ENCODE measurements around the gene NKAP. TPM values are rescaled to one million over a fixed set of nuclear protein-coding genes. Genes with fewer than 3 reads are reported as not detected.

Gene NKAP
- total and polyA plus RNA-seq, 2 experiments from 2014 or later = 4.8 to 10.4 TPM

DNA sequence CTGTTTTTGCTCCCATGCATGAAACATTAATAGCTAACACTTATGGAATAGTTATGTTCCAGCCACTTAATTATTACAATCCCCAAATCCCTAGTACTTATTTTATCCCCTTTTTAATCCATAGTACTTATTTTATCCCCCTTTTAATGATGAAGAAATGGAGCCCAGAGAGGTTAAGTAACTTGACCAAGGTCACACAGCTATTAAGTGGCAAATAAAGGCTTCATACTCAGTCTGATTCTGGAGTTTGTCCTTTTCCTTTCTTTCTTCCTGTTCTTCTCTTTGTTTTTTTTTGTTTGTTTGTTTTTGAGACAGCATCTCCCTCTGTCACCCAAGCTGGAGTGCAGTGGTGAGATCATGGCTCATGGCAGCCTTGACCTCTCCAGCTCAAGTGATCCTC is 2.2 kb downstream of the NKAP start (continued):
- TF ChIP-seq, protein P1, sequence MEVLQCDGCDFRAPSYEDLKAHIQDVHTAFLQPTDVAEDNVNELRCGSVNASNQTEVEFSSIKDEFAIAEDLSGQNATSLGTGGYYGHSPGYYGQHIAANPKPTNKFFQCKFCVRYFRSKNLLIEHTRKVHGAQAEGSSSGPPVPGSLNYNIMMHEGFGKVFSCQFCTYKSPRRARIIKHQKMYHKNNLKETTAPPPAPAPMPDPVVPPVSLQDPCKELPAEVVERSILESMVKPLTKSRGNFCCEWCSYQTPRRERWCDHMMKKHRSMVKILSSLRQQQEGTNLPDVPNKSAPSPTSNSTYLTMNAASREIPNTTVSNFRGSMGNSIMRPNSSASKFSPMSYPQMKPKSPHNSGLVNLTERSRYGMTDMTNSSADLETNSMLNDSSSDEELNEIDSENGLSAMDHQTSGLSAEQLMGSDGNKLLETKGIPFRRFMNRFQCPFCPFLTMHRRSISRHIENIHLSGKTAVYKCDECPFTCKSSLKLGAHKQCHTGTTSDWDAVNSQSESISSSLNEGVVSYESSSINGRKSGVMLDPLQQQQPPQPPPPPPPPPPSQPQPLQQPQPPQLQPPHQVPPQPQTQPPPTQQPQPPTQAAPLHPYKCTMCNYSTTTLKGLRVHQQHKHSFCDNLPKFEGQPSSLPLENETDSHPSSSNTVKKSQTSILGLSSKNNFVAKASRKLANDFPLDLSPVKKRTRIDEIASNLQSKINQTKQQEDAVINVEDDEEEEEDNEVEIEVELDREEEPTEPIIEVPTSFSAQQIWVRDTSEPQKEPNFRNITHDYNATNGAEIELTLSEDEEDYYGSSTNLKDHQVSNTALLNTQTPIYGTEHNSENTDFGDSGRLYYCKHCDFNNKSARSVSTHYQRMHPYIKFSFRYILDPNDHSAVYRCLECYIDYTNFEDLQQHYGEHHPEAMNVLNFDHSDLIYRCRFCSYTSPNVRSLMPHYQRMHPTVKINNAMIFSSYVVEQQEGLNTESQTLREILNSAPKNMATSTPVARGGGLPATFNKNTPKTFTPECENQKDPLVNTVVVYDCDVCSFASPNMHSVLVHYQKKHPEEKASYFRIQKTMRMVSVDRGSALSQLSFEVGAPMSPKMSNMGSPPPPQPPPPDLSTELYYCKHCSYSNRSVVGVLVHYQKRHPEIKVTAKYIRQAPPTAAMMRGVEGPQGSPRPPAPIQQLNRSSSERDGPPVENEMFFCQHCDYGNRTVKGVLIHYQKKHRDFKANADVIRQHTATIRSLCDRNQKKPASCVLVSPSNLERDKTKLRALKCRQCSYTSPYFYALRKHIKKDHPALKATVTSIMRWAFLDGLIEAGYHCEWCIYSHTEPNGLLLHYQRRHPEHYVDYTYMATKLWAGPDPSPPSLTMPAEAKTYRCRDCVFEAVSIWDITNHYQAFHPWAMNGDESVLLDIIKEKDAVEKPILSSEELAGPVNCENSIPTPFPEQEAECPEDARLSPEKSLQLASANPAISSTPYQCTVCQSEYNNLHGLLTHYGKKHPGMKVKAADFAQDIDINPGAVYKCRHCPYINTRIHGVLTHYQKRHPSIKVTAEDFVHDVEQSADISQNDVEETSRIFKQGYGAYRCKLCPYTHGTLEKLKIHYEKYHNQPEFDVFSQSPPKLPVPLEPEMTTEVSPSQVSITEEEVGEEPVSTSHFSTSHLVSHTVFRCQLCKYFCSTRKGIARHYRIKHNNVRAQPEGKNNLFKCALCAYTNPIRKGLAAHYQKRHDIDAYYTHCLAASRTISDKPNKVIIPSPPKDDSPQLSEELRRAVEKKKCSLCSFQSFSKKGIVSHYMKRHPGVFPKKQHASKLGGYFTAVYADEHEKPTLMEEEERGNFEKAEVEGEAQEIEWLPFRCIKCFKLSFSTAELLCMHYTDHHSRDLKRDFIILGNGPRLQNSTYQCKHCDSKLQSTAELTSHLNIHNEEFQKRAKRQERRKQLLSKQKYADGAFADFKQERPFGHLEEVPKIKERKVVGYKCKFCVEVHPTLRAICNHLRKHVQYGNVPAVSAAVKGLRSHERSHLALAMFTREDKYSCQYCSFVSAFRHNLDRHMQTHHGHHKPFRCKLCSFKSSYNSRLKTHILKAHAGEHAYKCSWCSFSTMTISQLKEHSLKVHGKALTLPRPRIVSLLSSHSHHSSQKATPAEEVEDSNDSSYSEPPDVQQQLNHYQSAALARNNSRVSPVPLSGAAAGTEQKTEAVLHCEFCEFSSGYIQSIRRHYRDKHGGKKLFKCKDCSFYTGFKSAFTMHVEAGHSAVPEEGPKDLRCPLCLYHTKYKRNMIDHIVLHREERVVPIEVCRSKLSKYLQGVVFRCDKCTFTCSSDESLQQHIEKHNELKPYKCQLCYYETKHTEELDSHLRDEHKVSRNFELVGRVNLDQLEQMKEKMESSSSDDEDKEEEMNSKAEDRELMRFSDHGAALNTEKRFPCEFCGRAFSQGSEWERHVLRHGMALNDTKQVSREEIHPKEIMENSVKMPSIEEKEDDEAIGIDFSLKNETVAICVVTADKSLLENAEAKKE (CRISPR knock-in tag; IDR thresholded peaks at IDR 0.05) = no peak
- TF ChIP-seq, protein P2, sequence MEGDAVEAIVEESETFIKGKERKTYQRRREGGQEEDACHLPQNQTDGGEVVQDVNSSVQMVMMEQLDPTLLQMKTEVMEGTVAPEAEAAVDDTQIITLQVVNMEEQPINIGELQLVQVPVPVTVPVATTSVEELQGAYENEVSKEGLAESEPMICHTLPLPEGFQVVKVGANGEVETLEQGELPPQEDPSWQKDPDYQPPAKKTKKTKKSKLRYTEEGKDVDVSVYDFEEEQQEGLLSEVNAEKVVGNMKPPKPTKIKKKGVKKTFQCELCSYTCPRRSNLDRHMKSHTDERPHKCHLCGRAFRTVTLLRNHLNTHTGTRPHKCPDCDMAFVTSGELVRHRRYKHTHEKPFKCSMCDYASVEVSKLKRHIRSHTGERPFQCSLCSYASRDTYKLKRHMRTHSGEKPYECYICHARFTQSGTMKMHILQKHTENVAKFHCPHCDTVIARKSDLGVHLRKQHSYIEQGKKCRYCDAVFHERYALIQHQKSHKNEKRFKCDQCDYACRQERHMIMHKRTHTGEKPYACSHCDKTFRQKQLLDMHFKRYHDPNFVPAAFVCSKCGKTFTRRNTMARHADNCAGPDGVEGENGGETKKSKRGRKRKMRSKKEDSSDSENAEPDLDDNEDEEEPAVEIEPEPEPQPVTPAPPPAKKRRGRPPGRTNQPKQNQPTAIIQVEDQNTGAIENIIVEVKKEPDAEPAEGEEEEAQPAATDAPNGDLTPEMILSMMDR (conservative IDR thresholded peaks at IDR 0.05; ENCODE audit: low read depth in 2 of 2) = no peak
- no peak for TF ChIP-seq POLR2AphosphoS5 (IDR thresholded peaks at IDR 0.05; ENCODE audit: low read depth)

DNA sequence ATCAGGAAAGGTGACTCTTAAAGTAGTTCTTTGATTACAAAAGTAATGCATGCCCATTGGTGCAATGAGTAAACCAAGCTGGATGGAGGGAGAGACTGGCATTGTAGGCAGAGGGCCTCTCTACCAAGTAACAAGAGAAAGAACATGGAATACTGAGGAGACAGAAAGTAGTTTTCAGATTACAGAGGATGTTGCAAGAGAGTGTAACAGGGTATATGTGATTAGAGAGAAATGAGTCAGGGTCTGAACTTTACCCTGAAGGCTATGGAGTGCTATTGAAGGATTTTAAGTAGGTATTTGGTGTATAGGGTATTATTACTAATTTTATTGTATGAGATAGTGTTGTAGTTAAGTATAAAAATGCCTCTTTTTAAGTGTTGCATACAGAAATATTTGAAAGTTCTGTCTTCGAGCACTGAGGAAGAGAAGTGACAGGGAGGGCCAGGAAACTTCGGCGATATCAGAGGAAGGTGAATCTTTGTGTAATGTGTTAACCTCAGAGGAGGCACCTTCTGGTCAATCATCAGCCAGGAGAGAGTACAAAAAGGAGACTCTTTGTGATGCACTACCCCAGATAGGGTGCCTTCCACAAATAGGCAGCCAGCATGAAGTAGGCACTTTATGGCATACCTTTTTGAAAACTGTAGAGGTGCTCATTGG is 8.2 kb downstream of the NKAP start:
- Histone ChIP-seq H3K79me2 (replicated peaks; ENCODE audit: insufficient read depth) (no peaks in the 10 kb centered on the region), H2AFZ (no peak overlapping the region), H3K4me1 (ENCODE audit: insufficient read depth) (no peaks in the 10 kb centered on the region), H3K4me3 (no peak overlapping the region), H3K27ac (ENCODE audit: low read depth) (no peak overlapping the region), H3K27me3 (ENCODE audit: insufficient read depth) (no peaks in the 10 kb centered on the region), H3K36me3 (ENCODE audit: insufficient read depth) (no peaks in the 10 kb centered on the region), H3F3A (replicated peaks; ENCODE audit: low read depth) (no peaks in the 10 kb centered on the region), H3K9me2 (ENCODE audit: insufficient read depth) (no peaks in the 10 kb centered on the region), H4K20me1 (replicated peaks; ENCODE audit: insufficient read depth) (no peaks in the 10 kb centered on the region), H3K4me2 (no peak overlapping the region)
- H3K36me3 Mint-ChIP-seq (ENCODE audit: low read depth) = peaks cover 15% of the 10 kb centered on the region; the same call in 2 of the 3 replicates
- H3K4me3 Mint-ChIP-seq = no peak overlapping the region
- no peaks in the 10 kb centered on the region for H3K9me3 Mint-ChIP-seq
- no peaks in the 10 kb centered on the region for H3K4me1 Mint-ChIP-seq
- no peak overlapping the region for H3K27ac Mint-ChIP-seq
- DNase-seq (ENCODE audit: low spot score) (no peak), ATAC-seq (no peak)
- no peaks in the 10 kb centered on the region for H3K27me3 Mint-ChIP-seq (ENCODE audit: insufficient read depth, low read depth, poor library complexity)
- TF ChIP-seq STAT1 (IDR thresholded peaks at IDR 0.05; ENCODE audit: unreplicated experiment) (no peak), EZH2phosphoT487 (IDR thresholded peaks at IDR 0.05; ENCODE audit: unreplicated experiment) (no peak)
- TF ChIP-seq, protein P1 (CRISPR knock-in tag; IDR thresholded peaks at IDR 0.05) = no peak

All from GM23338 (cell line).